GM12891 (cell line): Measurements from ENCODE around the gene CST6.

Experiments
- PAX5 ChIP-seq: IDR thresholded peaks from 2 replicates; pipeline ENCODE4 v1.6.1; 2011; ENCODE audit warnings: low read length, moderate library complexity, mild to moderate bottlenecking; ENCODE audit not compliant: insufficient read depth, severe bottlenecking
- POLR2A ChIP-seq: IDR thresholded peaks from 2 replicates; pipeline ENCODE4 v1.6.1; 2011; ENCODE audit warnings: low read depth, low read length, control low read depth
- POLR2AphosphoS5 ChIP-seq: IDR thresholded peaks from 2 replicates; pipeline ENCODE4 v1.6.1; 2011; ENCODE audit warnings: low read depth, low read length, control low read depth
- SPI1 ChIP-seq: IDR thresholded peaks from 2 replicates; pipeline ENCODE4 v1.6.1; 2011; ENCODE audit warnings: low read depth, low read length, control low read depth
- TAF1 ChIP-seq: IDR thresholded peaks from 2 replicates; pipeline ENCODE4 v1.6.1; 2011; ENCODE audit warnings: low read depth, low read length, control low read depth

GRCh38 chr11:66013762-66014100 is 1.9 kb downstream of the CST6 start:
- TF ChIP-seq POLR2A (no peak), SPI1 (no peak), TAF1 (no peak), POLR2AphosphoS5 (no peak), PAX5 (no peak)
